Neural progenitor cell (in vitro differentiated cells): ENCODE results near the gene DRC1.

Experiments
- CTCF ChIP-seq: fragments of 200-600 bp; sonication (generic); IDR thresholded peaks from 2 replicates; pipeline ENCODE4 v1.5.1; 2017; ENCODE audit warnings: antibody characterized with exemption, mild to moderate bottlenecking
- EZH2phosphoT487 ChIP-seq: fragments of 200-600 bp; sonication (generic); IDR thresholded peaks from 2 replicates; pipeline ENCODE4 v1.6.1; 2017; ENCODE audit warnings: antibody characterized with exemption

DNA sequence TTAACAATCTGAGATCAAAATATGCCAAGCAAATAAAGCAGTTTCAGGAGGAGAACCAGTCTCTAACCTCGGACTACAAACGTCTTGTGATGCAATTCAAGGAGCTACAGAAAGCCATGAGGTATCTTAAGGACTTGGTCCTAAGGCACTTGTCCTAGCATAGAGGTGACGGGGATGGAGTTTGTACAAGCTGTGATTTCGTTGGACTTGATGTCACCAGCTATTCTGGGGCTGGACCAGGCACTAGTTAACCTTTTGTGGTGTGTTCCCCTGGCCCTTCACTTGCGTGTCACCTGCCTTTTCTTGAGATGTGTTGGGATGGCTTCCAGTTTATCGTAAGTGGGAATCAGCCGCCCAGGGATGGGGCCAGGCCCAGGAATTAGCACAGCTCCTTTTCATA, 42.5 kb downstream of the DRC1 start:
- TF ChIP-seq CTCF (no peak), EZH2phosphoT487 (no peak)
